Measurements from ENCODE around the gene ADRA2B. TPM values are rescaled to one million over a fixed set of nuclear protein-coding genes. Genes with fewer than 3 reads are reported as not detected.

The ADRA2B gene
- total RNA-seq, 2 experiments from 2014 or later = 0.52 TPM

DNA sequence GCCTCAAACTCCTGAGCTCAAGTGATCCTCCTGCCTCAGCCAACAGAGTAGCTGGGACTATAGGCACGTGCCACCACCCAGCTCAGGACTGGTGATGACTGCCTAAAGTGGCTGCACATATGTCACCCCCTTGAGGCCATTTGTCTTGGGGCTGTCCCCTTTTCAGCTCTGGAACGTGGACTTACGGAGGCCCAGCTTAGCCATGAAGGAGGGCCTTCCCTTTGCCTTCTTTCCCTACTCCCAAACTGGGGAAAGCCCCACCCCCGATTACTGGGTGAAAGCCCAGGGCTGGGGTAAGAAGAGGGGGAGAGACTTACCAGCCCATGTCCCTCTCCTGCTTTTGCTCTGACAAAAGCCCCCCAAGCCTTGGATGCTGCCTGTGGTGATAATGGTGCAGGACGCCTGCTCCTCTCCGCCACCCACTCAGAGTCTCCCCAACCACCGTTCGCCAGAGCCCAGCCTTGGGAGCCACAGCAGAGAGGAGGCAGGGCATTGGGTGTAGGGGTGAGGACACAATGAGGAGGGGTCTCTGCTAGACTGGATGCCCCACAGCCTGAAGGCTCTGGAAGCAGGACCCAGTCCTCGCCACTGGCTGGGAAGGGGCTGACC, 31.3 kb upstream of the ADRA2B start:
- intact Hi-C loops (cut with micrococcal nuclease) = loop anchor here (1.0 to 5.0 kb wide), 6 partner anchors 10 to 815 kb away; partner anchors contain the start of genes ARID5A and CNNM4
- Mint-ChIP-seq H3K9me3 (no peaks in the 10 kb centered on the region), H3K36me3 (ENCODE audit: low read depth) (peaks cover 26% of the 10 kb centered on the region), H3K4me1 (ENCODE audit: low read depth) (peaks cover 61% of the 10 kb centered on the region), H3K27me3 (ENCODE audit: low read depth) (no peaks in the 10 kb centered on the region), H3K27ac (peak overlapping the region; percentile 99), H3K4me3 (peak overlapping the region; percentile 86)
- peak; percentile 69 for DNase-seq
- CTCF ChIA-PET = interaction anchor here (0.7 to 18.5 kb wide), 12 partner anchors 9 to 109 kb away, joined by 3 to 482 read pairs (median 6); partner anchors contain the start of genes ADRA2B and ASTL

GRCh38 chr2:96146881-96147592, 30.7 kb upstream of the ADRA2B start:
- intact Hi-C loops (cut with micrococcal nuclease) = loop anchor here (1.0 to 5.0 kb wide), 6 partner anchors 17 to 815 kb away; partner anchors contain the start of gene CNNM4
- Mint-ChIP-seq H3K27ac (peak overlapping the region; percentile 99), H3K4me3 (peak overlapping the region; percentile 86), H3K4me1 (ENCODE audit: low read depth) (peaks cover 62% of the 10 kb centered on the region), H3K9me3 (no peaks in the 10 kb centered on the region), H3K36me3 (ENCODE audit: low read depth) (peaks cover 32% of the 10 kb centered on the region), H3K27me3 (ENCODE audit: low read depth) (no peaks in the 10 kb centered on the region)
- CTCF ChIA-PET = interaction anchor here (0.7 to 18.5 kb wide), 11 partner anchors 8 to 110 kb away, joined by 3 to 482 read pairs (median 6); partner anchors contain the start of genes ADRA2B and ASTL
- no peak for DNase-seq

DNA sequence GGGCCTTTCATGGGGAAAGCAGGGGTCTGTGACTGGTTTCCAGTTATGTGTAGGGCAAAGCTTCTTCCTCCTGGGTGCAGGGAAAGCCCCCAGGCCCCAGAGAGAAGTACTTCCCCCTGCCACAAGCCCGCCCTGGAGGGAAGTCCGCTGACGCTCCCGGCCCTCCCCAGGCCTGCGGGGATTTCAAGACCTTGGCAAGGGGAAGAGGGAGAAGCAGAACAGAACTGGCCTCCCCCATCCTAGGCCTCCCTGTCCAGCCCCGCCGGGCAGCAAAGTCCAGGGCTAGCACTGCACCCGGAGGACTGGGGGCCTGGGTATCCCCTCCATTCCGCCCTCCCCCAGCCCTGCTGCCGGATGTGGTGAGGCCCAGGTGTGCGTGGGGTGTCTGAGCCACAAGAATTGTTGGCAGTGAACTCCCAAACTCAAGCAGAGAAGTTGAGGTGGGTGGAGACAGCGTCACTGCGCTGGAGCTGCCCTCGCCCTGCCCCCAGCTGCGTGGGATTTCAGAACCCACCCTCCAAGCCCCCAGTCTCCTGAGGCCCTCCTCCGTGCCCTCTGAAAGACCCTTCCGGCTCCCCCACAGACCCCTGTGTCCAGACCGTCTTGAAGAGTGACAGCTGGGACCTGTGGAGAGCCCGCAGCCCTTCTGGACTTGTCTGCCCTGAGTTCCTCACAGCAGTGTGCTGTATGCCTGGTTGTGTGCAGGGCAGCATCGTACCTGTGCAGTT, 29.9 kb upstream of the ADRA2B start:
- Mint-ChIP-seq H3K27ac (peak overlapping the region; percentile 99), H3K36me3 (ENCODE audit: low read depth) (peaks cover 37% of the 10 kb centered on the region), H3K27me3 (ENCODE audit: low read depth) (no peaks in the 10 kb centered on the region), H3K9me3 (no peaks in the 10 kb centered on the region), H3K4me1 (ENCODE audit: low read depth) (peaks cover 56% of the 10 kb centered on the region), H3K4me3 (peak overlapping the region; percentile 86)
- CTCF ChIA-PET = interaction anchor here (0.9 to 18.5 kb wide), 7 partner anchors 11 to 30 kb away, joined by 3 to 482 read pairs (median 6); partner anchors contain the start of gene ADRA2B
- peak; percentile 96 for DNase-seq
- intact Hi-C loops (cut with micrococcal nuclease) = loop anchor here (1.0 to 5.0 kb wide), 6 partner anchors 18 to 816 kb away; partner anchors contain the start of gene CNNM4

GRCh38 chr2:96145848-96146152, 29.4 kb upstream of the ADRA2B start:
- DNase-seq = no peak
- Mint-ChIP-seq H3K36me3 (ENCODE audit: low read depth) (peaks cover 38% of the 10 kb centered on the region), H3K4me1 (ENCODE audit: low read depth) (peaks cover 56% of the 10 kb centered on the region), H3K27ac (peak overlapping the region; percentile 99), H3K27me3 (ENCODE audit: low read depth) (no peaks in the 10 kb centered on the region), H3K4me3 (peak overlapping the region; percentile 86), H3K9me3 (no peaks in the 10 kb centered on the region)
- intact Hi-C loops (cut with micrococcal nuclease) = loop anchor here (1.0 to 5.0 kb wide), 11 partner anchors 19 to 817 kb away; partner anchors contain the start of genes CIAO1, CNNM4, SNRNP200 and STARD7
- CTCF ChIA-PET = interaction anchor here (1.5 to 18.5 kb wide), 4 partner anchors 12 to 30 kb away, joined by 3 to 482 read pairs (median 43); no protein-coding TSS in a partner anchor

DNA sequence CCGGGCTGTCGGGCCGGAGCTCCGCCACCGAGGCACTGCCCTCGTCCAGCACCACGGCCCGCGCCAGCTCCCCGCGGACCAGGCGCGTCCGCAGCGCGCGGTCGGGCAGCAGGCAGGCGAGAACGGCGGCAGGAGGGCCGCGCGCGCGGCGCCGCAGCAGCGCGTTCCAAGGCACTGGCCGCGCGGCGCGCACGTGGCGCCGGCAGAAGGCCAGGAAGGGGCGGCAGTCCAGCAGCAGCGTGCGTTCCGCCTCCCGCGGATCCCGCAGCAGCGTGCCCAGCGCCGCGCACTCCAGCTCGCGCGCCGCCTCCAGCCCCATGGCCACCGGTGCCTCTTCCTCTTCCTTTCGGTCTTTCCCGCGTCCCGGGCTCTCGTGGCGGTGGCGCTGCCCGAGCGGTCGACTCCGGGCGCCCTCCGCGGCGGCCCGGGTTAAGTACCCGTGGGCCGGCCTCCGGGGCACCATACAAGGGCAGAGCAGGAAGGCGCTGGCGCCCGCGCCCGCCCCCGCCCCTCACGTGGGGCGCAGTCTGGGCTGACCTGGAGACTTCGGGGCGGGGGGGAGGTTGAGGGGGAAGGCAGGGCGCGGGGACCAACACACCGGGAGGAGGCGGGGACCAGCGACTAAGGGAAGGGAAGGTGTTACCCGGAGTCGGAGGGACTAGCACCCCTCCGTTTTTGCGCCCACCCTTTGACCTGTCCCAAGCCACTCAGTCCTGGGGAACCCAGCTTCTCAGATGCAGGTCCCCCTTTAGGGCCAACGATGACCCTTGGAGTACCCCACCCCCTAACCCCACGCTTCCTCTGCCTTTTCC, 28.9 kb upstream of the ADRA2B start, which contains the start of gene DUSP2:
Gene DUSP2, minus strand, starts transcription at position 405 of the 812 bp plus-strand sequence. Its CDS starts 86 bp downstream, at position 319.
- intact Hi-C loops (cut with micrococcal nuclease) = loop anchor here (1.0 to 5.0 kb wide), 8 partner anchors 63 to 817 kb away; partner anchors contain the start of genes CIAO1, CNNM4, SNRNP200 and STARD7
- H3K36me3 Mint-ChIP-seq (ENCODE audit: low read depth) = peaks cover 38% of the 10 kb centered on the region
- peak within 1 kb of the TSS; percentile 96 for H3K4me3 Mint-ChIP-seq
- H3K9me3 Mint-ChIP-seq = no peaks in the 10 kb centered on the region
- H3K27ac Mint-ChIP-seq = peak within 1 kb of the TSS; percentile 99
- no peaks in the 10 kb centered on the region for H3K27me3 Mint-ChIP-seq (ENCODE audit: low read depth)
- H3K4me1 Mint-ChIP-seq (ENCODE audit: low read depth) = peaks cover 52% of the 10 kb centered on the region
- CTCF ChIA-PET = interaction anchor here (0.5 to 18.5 kb wide), 5 partner anchors 12 to 31 kb away, joined by 3 to 482 read pairs (median 10); no protein-coding TSS in a partner anchor
- peak; percentile 95 for DNase-seq

DNA sequence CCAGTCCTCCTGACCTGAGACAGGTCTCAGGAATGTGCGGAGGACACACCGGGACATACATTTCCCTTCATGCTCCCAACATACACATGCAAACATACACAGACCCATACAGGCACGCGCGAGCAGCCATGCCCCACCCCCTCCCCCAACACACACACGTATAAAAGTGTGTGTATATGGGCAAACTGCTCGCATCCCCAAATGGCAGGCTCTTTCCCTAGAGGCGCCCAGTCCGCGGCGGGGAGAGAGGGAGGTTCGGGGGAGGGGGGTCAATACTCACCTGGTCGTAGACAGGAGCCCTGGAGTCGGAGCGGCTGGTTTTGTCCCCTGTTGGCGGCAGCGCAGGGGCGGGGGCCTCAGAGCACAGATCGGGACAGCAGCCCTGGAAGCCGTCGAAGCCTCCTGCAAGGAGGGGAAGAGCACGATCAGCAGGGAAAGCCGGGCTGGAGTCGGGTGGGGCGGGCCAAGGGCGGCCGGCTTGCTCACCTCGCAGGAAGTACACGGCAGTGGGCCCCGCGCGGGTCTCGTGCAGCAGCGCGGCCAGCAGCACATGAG, 28.2 kb upstream of the ADRA2B start:
- peak; percentile 49 for DNase-seq
- intact Hi-C loops (cut with micrococcal nuclease) = loop anchor here (1.0 to 5.0 kb wide), 8 partner anchors 64 to 818 kb away; partner anchors contain the start of genes CIAO1, CNNM4, SNRNP200 and STARD7
- no peaks in the 10 kb centered on the region for H3K9me3 Mint-ChIP-seq

GRCh38 chr2:96143848-96144480, 27.6 kb upstream of the ADRA2B start:
- CTCF ChIA-PET = interaction anchor here (0.8 to 18.5 kb wide), 7 partner anchors 14 to 151 kb away, joined by 3 to 482 read pairs (median 5); partner anchors contain the start of gene ADRA2B
- no peaks in the 10 kb centered on the region for H3K27me3 Mint-ChIP-seq (ENCODE audit: low read depth)
- peak; percentile 46 for DNase-seq
- no peaks in the 10 kb centered on the region for H3K9me3 Mint-ChIP-seq
- peaks cover 48% of the 10 kb centered on the region for H3K4me1 Mint-ChIP-seq (ENCODE audit: low read depth)
- H3K27ac Mint-ChIP-seq = peak overlapping the region; percentile 96
- intact Hi-C loops (cut with micrococcal nuclease) = loop anchor here (2.0 kb wide), 1 partner anchor 193 kb away; no protein-coding TSS in a partner anchor
- H3K4me3 Mint-ChIP-seq = peak overlapping the region; percentile 96
- peaks cover 38% of the 10 kb centered on the region for H3K36me3 Mint-ChIP-seq (ENCODE audit: low read depth)

More for the DNA sequence above, 28.2 kb upstream of the ADRA2B start:
- Mint-ChIP-seq H3K4me3 (peak overlapping the region; percentile 96), H3K27me3 (ENCODE audit: low read depth) (no peaks in the 10 kb centered on the region), H3K27ac (peak overlapping the region; percentile 96), H3K4me1 (ENCODE audit: low read depth) (peaks cover 48% of the 10 kb centered on the region), H3K36me3 (ENCODE audit: low read depth) (peaks cover 38% of the 10 kb centered on the region)
- CTCF ChIA-PET = interaction anchor here (1.0 to 18.5 kb wide), 4 partner anchors 13 to 122 kb away, joined by 3 to 482 read pairs (median 40); no protein-coding TSS in a partner anchor

GRCh38 chr2:96143231-96143847, 27.0 kb upstream of the ADRA2B start:
- Mint-ChIP-seq H3K27ac (peak overlapping the region; percentile 96), H3K9me3 (no peaks in the 10 kb centered on the region), H3K4me3 (peak overlapping the region; percentile 96), H3K27me3 (ENCODE audit: low read depth) (no peaks in the 10 kb centered on the region), H3K4me1 (ENCODE audit: low read depth) (peaks cover 47% of the 10 kb centered on the region), H3K36me3 (ENCODE audit: low read depth) (peaks cover 37% of the 10 kb centered on the region)
- DNase-seq = peak; percentile 59
- CTCF ChIA-PET = interaction anchor here (0.7 to 18.5 kb wide), 12 partner anchors 13 to 159 kb away, joined by 3 to 482 read pairs (median 4); partner anchors contain the start of gene ADRA2B
- intact Hi-C loops (cut with micrococcal nuclease) = no loop called here

DNA sequence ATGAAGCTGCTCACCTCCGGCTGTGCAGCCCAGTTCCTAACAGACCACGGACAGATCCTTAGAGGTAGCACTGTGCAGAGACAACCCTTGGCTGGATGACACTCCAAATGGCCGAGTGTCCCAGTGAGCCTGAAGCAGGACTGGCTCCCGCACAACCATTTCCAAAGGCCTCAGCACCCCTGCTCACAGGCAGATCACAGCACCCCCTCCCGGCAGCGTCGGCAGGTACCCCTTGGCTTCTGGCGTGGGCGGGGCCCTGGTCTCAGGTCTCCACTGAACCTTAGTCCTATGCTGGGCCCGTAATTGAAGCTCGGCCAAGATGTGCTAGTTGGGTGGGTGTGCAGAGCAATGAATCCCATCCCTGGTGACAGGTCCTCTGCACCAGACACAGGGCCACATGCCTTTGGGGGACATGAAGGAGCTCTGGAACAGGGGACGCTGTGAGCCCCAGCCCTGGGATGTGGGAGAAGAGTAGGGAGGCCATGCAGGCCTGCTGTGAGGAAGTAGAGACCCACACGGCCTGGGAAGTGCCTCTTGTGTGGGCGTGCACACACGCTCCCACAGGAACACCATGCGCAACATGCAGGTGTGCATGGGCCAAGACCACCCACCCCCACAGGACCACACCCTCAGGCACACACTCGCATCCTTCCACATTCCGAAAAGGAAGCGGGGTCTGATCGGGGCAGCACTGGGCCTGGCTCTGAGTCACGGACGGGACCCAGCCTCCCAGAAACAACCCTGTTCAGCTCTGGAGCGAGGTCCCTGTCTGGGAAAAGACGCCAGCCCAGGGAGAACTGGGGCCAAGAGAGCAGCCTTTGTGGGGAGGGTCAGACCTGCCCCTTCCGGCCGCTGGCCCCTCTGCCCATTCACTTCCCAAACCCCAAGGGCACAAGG, 26.1 kb upstream of the ADRA2B start:
- H3K4me1 Mint-ChIP-seq (ENCODE audit: low read depth) = peaks cover 38% of the 10 kb centered on the region
- CTCF ChIA-PET = interaction anchor here (0.7 to 18.5 kb wide), 13 partner anchors 12 to 160 kb away, joined by 3 to 482 read pairs (median 5); partner anchors contain the start of gene ADRA2B
- peak; percentile 85 for DNase-seq
- H3K9me3 Mint-ChIP-seq = no peaks in the 10 kb centered on the region
- intact Hi-C loops (cut with micrococcal nuclease) = loop anchor here (1.0 kb wide), 1 partner anchor 125 kb away; no protein-coding TSS in a partner anchor
- H3K27ac Mint-ChIP-seq = peak overlapping the region; percentile 96
- peak overlapping the region; percentile 96 for H3K4me3 Mint-ChIP-seq
- no peaks in the 10 kb centered on the region for H3K27me3 Mint-ChIP-seq (ENCODE audit: low read depth)
- H3K36me3 Mint-ChIP-seq (ENCODE audit: low read depth) = peaks cover 34% of the 10 kb centered on the region

All from activated naive CD4-positive, alpha-beta T cell treated with anti-CD3 and anti-CD28 coated beads for 36 hours (primary cell).